ENCODE data around the gene LRRC75B. TPM values are rescaled to one million over a fixed set of nuclear protein-coding genes. Genes with fewer than 3 reads are reported as not detected.
"Not testable (repeated sequence)": the region's sequence is repeated elsewhere in the genome, so short reads cannot be mapped to it uniquely, and the experiment has no call there.

Gene LRRC75B
- total and polyA plus RNA-seq, 2 of the 13 experiments (the other 11 are each of a cell fraction or from before 2014, with no cell fraction given) = 11.8 to 34.8 TPM

GRCh38 chr22:24630812-24631427 lies 38.0 kb upstream of the LRRC75B start:
- H4K20me1 ChIP-seq (ENCODE audit: insufficient read depth, low read length); CTCF ChIA-PET (ENCODE audit: low intra/inter-chr PET ratio, low total read pairs); H3K36me3 ChIP-seq (replicated peaks in 1 of 2; ENCODE audit: control insufficient read depth in 1 of 2, insufficient read depth in 2 of 2, low read length in 2 of 2); in situ Hi-C loops (cut with HindIII; ENCODE audit: extremely low pct_ligation_motif_present, low pct_unique_long_range_greater_than_20kb); H3K79me2 ChIP-seq (ENCODE audit: insufficient read depth, low read length); H3K27me3 ChIP-seq (ENCODE audit: control insufficient read depth in 1 of 2, insufficient read depth in 2 of 2, low read length in 2 of 2); H3K9me3 ChIP-seq (ENCODE audit: low read length); ATAC-seq; intact Hi-C loops (cut with micrococcal nuclease; ENCODE audit: unreplicated experiment); DNase-seq (ENCODE audit: low spot score); H3K9ac ChIP-seq (ENCODE audit: insufficient read depth, low read depth, low read length); BruUV-seq (replicated peaks); FAIRE-seq; H2AFZ ChIP-seq (ENCODE audit: low read length): not testable (repeated sequence)
- peak overlapping the region; percentile 44 for H3K27ac ChIP-seq (ENCODE audit: extremely low read length, insufficient read depth, low read length)
- 4% methylated on average over 7 of the region's 7 CpGs for WGBS (ENCODE audit: low lambda C conversion rate)
- POLR2A ChIA-PET = interaction anchor here (0.9 to 1.3 kb wide), 5 partner anchors 28 to 124 kb away, joined by 3 to 4 read pairs (median 3); partner anchors contain the start of genes GGT1 and GUCD1
- H3K4me2 ChIP-seq (ENCODE audit: low read depth, low read length) = peak overlapping the region; percentile 73
- TF ChIP-seq PITX1 (CRISPR knock-in tag; IDR thresholded peaks at IDR 0.05) (0 out of 2 replicates have a peak, but pooled peaks have one; percentile 8), IRF2 (CRISPR knock-in tag; IDR thresholded peaks at IDR 0.05) (0 out of 2 replicates have a peak, but pooled peaks have one; percentile 21), PAXIP1 (CRISPR knock-in tag; conservative IDR thresholded peaks at IDR 0.05) (peak; percentile 47; the same call in 1 of the 2 replicates), ZFX (CRISPR knock-in tag; IDR thresholded peaks at IDR 0.05; ENCODE audit: low read depth) (0 out of 2 replicates have a peak, but pooled peaks have one; percentile 27)
- peak overlapping the region in 2 of 3 experiments; percentile 43 to 59; a peak in 4 of 6 replicates for H3K4me3 ChIP-seq (replicated peaks in 1 of 3; ENCODE audit: insufficient read depth in 1 of 3, low read depth in 2 of 3, low read length in 3 of 3)
- peaks cover 41% of the 10 kb centered on the region for H3K4me1 ChIP-seq (ENCODE audit: insufficient read depth, low read length)

Data from HepG2 (cell line).